ENCODE data around the gene BABAM2.

DNA sequence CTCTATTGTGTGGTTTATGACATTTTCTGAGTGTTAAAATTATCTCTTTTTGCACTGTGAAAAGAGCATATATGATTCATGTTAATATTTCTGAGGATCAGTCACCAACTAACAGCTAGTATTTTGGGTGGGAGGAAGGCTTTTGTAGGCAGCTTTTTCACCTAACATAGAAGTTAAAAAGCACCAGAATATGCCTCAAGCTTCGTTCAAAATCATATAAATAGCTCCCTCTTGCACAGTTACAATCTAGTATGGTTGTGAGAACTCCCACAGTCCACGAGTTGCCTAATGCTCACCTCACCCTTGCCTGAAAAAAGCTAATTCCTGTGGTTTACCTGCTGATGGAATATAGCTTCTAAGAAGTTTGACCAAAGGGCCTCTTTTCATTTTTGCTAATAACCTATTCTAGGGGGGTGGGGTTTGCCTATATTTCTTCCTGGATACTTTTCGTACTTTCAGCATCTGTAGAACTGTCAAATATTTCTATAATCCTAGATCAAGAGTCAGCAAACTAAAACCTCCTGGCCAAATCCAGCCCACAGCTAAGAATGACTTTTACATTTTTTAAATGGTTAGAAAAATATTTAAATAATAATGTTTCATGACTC is 335.0 kb downstream of the BABAM2 start:
- TF ChIP-seq, protein P1, sequence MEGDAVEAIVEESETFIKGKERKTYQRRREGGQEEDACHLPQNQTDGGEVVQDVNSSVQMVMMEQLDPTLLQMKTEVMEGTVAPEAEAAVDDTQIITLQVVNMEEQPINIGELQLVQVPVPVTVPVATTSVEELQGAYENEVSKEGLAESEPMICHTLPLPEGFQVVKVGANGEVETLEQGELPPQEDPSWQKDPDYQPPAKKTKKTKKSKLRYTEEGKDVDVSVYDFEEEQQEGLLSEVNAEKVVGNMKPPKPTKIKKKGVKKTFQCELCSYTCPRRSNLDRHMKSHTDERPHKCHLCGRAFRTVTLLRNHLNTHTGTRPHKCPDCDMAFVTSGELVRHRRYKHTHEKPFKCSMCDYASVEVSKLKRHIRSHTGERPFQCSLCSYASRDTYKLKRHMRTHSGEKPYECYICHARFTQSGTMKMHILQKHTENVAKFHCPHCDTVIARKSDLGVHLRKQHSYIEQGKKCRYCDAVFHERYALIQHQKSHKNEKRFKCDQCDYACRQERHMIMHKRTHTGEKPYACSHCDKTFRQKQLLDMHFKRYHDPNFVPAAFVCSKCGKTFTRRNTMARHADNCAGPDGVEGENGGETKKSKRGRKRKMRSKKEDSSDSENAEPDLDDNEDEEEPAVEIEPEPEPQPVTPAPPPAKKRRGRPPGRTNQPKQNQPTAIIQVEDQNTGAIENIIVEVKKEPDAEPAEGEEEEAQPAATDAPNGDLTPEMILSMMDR (IDR thresholded peaks at IDR 0.05; ENCODE audit: low read depth, low read length): no peak
- TF ChIP-seq, protein P2, sequence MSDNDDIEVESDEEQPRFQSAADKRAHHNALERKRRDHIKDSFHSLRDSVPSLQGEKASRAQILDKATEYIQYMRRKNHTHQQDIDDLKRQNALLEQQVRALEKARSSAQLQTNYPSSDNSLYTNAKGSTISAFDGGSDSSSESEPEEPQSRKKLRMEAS (IDR thresholded peaks at IDR 0.05; ENCODE audit: low read depth, low read length): no peak
- TF ChIP-seq POLR2A (IDR thresholded peaks at IDR 0.05; ENCODE audit: extremely low read depth, insufficient read length) (no peak), MYC (IDR thresholded peaks at IDR 0.05; ENCODE audit: low read depth, low read length) (no peak)
